Activated T-helper 1 cell treated with anti-CD3 and anti-CD28 coated beads, Interleukin-2, amount 50 U/mL, for 16 hours (primary cell): Measurements from ENCODE around the gene KRTAP5-5.
"Not testable (repeated sequence)": the region's sequence is repeated elsewhere in the genome, so short reads cannot be mapped to it uniquely, and the experiment has no call there.

Source experiments
- DNase-seq, 2 donors: peaks; one replicate each; pipeline ENCODE4 v3.0.0-alpha.2; 2020; ENCODE audit warnings: low read depth in 1 of 2, low spot score in 1 of 2

KRTAP5-5 gene

GRCh38 chr11:1629326-1630185 is at the start of gene KRTAP5-5:
Gene KRTAP5-5 (plus strand): TSS chr11:1629775. CDS start chr11:1629841, 66 bp downstream.
- DNase-seq: no peak

GRCh38 chr11:1581976-1582375 is 47.6 kb upstream of the KRTAP5-5 start:
- no peak for DNase-seq

GRCh38 chr11:1582909-1583308 is 46.7 kb upstream of the KRTAP5-5 start:
- not testable (repeated sequence) for DNase-seq

- DNase-seq: not testable (repeated sequence)
These were observed 44.8 kb upstream of the KRTAP5-5 start, which contains the start of gene KRTAP5-1 for GRCh38 chr11:1584661-1585370. Gene KRTAP5-1 (minus strand): TSS chr11:1585283. CDS start chr11:1585249, 34 bp downstream.

GRCh38 chr11:1586699-1587098 is 42.9 kb upstream of the KRTAP5-5 start:
- no peak for DNase-seq

GRCh38 chr11:1589191-1589963 is 40.2 kb upstream of the KRTAP5-5 start:
- DNase-seq: not testable (repeated sequence)

GRCh38 chr11:1589996-1590395 is 39.6 kb upstream of the KRTAP5-5 start:
- DNase-seq: no peak

GRCh38 chr11:1592628-1593027 is 36.9 kb upstream of the KRTAP5-5 start:
- no peak for DNase-seq

GRCh38 chr11:1595994-1596575 is 33.5 kb upstream of the KRTAP5-5 start:
- not testable (repeated sequence) for DNase-seq

GRCh38 chr11:1596576-1597121 is 32.9 kb upstream of the KRTAP5-5 start:
- not testable (repeated sequence) for DNase-seq

- no peak for DNase-seq
These were observed 32.1 kb upstream of the KRTAP5-5 start for GRCh38 chr11:1597331-1597993.

GRCh38 chr11:1597994-1598380 is 31.6 kb upstream of the KRTAP5-5 start, which contains the start of gene KRTAP5-2:
Gene KRTAP5-2 (minus strand): TSS chr11:1598294. CDS start chr11:1598250, 44 bp downstream.
- DNase-seq: no peak

GRCh38 chr11:1598406-1598805 is 31.2 kb upstream of the KRTAP5-5 start:
- DNase-seq: not testable (repeated sequence)

GRCh38 chr11:1598816-1599215 is 30.8 kb upstream of the KRTAP5-5 start:
- no peak for DNase-seq

- no peak for DNase-seq
These were observed 28.9 kb upstream of the KRTAP5-5 start for GRCh38 chr11:1600626-1601025.

GRCh38 chr11:1601663-1602062 is 27.9 kb upstream of the KRTAP5-5 start:
- not testable (repeated sequence) for DNase-seq

GRCh38 chr11:1603629-1604028 is 25.9 kb upstream of the KRTAP5-5 start:
- no peak for DNase-seq

- DNase-seq: no peak
These were observed 25.4 kb upstream of the KRTAP5-5 start for GRCh38 chr11:1604181-1604580.

- DNase-seq: no peak
These were observed 24.9 kb upstream of the KRTAP5-5 start for GRCh38 chr11:1604711-1605110.

GRCh38 chr11:1605923-1606322 is 23.7 kb upstream of the KRTAP5-5 start:
- not testable (repeated sequence) for DNase-seq
